ENCODE data around the gene FBF1.
"Not testable (repeated sequence)": the region's sequence is repeated elsewhere in the genome, so short reads cannot be mapped to it uniquely, and the experiment has no call there.

Gene FBF1, protein sequence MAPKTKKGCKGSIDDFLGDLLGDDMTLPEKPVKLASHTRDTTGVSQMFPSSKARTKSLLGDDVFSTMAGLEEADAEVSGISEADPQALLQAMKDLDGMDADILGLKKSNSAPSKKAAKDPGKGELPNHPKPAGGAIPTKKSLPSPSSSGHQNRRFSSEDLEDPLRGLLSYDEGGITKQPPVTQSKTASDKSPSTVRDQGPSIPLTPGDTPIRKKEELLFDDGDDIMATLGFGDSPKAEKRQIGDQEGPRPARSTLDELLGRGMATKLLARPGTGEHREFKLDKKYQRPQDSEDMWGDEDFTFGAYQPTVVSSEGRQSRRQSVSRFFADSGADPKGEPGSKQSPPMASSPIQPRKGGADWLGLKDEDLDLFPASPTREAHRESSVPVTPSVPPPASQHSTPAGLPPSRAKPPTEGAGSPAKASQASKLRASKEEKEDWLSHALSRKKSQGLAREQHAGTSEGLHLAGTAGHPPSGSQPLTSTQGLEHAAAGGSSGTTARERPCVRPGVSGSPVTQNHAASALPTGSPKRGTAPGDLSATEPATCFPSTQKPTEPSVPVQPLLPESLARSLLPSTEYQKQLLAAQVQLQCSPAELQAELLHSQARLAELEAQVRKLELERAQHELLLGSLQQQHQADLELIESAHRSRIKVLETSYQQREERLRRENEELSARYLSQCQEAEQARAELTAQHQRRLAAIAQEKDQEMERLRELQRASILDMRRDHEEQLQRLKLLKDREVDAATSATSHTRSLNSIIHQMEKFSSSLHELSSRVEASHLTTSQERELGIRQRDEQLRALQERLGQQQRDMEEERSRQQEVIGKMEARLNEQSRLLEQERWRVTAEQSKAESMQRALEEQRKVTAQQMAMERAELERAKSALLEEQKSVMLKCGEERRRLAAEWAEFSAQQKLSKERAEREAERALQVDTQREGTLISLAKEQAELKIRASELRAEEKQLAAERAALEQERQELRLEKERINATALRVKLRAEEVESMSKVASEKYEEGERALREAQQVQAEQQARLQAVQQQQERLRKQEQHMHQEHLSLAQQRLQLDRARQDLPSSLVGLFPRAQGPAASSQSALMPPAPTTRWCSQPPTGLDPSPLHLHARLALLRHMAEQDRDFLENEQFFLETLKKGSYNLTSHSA

GRCh38 chr17:75940727-75941441 is at the start of gene FBF1:
Gene FBF1, minus strand, starts transcription at chr17:75941042. Its CDS starts 2,893 bp downstream, at chr17:75938149.
- peak; percentile 93 to 100 (median 98) for DNase-seq
- intact Hi-C loops (cut with DNase I) = loop anchor here (1.0 kb wide), 1 partner anchor 38 kb away; the partner anchor contains the start of genes ACOX1 and TEN1

DNA sequence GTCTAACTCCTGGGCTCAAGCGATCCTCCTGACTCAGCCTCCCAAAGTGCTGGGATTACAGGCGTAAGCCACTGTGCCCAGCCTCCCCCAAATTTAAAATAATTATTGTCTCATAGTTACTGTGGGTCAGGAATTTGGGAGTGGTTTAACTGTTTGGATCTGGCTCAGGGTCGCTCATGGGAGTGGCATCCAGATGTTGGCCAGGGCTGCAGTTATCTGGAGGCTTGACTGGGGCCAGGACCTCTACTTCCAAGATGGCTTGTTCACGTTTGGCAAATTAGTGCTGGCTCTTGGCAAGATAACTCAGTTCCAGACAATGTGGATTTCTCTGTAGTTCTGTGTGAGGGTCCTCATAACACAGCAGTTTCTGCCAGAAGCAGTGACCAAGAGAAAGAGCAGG is 46.2 kb upstream of the FBF1 start:
- peak in 1 of 10 donors; percentile 8 for DNase-seq
- intact Hi-C loops (cut with DNase I) = no loop called here

GRCh38 chr17:75985986-75986385 is 45.1 kb upstream of the FBF1 start:
- intact Hi-C loops (cut with DNase I) = no loop called here
- DNase-seq = no peak

- peak in 2 of 10 donors; percentile 60 to 77 for DNase-seq
- intact Hi-C loops (cut with DNase I) = no loop called here
Observed at GRCh38 chr17:75983501-75984181, 42.8 kb upstream of the FBF1 start.

- intact Hi-C loops (cut with DNase I) = no loop called here
- DNase-seq = peak in 1 of 10 donors; percentile 43
Observed at GRCh38 chr17:75981019-75981615, 40.3 kb upstream of the FBF1 start.

DNA sequence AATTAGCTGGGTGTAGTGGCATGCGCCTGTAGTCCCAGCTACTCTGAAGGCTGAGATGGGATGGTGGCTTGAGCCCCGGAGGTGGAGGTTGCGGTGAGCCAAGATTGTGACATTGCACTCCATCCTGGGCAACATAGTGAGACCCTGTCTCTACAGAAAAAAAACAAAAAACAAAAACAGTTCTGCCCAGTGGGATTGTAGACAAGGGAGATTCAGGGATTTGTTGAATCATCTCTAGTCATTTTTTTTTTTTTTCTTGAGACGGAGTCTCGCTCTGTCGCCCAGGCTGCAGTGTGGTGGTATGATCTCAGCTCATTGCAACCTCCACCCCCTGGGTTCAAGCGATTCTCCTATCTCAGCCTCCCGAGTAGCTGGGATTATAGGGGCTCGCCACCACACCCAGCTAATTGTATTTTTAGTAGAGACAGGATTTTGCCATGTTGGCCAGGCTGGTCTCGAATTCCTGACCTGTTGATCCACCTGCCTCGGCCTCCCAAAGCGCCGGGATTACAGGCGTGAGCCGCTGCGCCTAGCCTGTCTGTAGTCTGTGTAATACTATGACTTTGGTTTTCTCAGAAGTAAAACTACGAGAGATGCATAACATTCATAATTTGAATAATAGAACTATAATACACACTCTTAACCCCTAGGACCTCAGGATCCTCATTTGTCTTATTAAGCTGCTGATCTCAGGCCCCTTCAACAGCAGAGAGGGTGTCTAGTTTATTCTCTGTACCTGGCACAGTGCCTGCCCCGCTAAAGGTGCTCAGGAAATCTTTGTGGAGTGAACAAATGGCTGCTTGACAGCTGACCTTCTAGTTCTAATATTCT is 39.6 kb upstream of the FBF1 start:
- peak in 1 of 10 donors; percentile 59 for DNase-seq
- intact Hi-C loops (cut with DNase I) = no loop called here

GRCh38 chr17:75979705-75980187 is 38.9 kb upstream of the FBF1 start:
- DNase-seq = peak in 1 of 10 donors; percentile 80
- intact Hi-C loops (cut with DNase I) = loop anchor here (1.0 to 2.0 kb wide), 2 partner anchors 25 to 38 kb away; partner anchors contain the start of gene FBF1

- peak; percentile 96 to 99 (median 97) for DNase-seq
- intact Hi-C loops (cut with DNase I) = loop anchor here (1.0 to 2.0 kb wide), 2 partner anchors 26 to 38 kb away; partner anchors contain the start of gene FBF1
Observed at GRCh38 chr17:75978938-75979704, 38.3 kb upstream of the FBF1 start, which contains the start of the genes ACOX1 and TEN1. Gene ACOX1, minus strand, starts transcription at chr17:75979166. Its CDS starts 93 bp downstream, at chr17:75979073. Gene TEN1, plus strand, starts transcription at chr17:75979240. Its CDS starts 6,953 bp downstream, at chr17:75986193.

DNA sequence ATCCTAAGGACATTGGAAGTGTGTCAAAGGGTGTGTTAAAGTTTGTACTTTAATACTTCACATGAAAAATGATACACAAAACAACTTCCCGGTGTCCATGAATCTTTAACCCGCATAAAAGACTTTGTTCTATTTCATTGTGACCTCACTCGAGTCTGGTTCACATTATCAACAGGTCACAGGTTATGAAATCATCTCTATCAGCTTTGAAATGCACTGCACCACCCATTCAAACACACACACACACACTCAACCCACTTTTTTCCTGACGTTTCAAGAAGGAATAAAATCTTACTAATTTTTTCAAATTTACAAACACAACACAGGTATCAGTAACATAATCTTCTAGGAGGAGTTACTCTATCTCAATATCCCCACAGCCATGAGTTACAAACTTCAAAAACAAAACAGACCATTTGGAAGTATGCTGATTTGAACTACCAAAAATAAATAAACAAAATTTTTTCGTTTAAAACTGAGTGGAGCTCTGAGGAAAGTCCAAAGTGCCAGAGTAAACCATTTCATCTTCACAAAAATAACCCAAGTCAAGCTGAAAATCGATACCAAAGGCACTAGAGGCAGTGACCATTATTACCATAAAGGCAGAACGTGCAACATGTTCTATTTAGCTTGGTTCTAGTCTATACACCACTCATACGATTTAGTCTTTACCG is 35.5 kb upstream of the FBF1 start:
- no peak for DNase-seq
- intact Hi-C loops (cut with DNase I) = no loop called here

GRCh38 chr17:75975757-75976174 is 34.9 kb upstream of the FBF1 start:
- DNase-seq = no peak
- intact Hi-C loops (cut with DNase I) = no loop called here

GRCh38 chr17:75975187-75975586 is 34.3 kb upstream of the FBF1 start:
- peak in 1 of 10 donors; percentile 6 for DNase-seq
- intact Hi-C loops (cut with DNase I) = not testable (repeated sequence)

DNA sequence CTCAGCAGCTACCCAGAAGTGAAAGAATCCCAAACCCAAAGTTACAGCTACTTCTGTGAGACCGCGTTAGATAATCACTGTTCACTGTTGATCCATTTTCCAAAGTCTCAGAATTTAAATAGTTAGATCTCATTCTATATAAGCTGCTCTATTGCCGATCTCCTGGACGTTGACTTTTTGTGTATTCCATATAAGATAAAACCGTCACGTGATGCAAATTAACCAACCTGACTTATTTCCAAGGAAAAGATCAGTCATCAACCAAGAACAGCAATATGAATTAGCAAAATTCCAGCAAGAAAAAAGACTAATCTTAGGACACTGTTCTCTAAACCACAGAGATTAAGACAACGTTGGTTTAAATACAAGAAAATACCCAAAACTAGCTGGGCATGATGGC is 29.8 kb upstream of the FBF1 start:
- intact Hi-C loops (cut with DNase I) = no loop called here
- no peak for DNase-seq

DNA sequence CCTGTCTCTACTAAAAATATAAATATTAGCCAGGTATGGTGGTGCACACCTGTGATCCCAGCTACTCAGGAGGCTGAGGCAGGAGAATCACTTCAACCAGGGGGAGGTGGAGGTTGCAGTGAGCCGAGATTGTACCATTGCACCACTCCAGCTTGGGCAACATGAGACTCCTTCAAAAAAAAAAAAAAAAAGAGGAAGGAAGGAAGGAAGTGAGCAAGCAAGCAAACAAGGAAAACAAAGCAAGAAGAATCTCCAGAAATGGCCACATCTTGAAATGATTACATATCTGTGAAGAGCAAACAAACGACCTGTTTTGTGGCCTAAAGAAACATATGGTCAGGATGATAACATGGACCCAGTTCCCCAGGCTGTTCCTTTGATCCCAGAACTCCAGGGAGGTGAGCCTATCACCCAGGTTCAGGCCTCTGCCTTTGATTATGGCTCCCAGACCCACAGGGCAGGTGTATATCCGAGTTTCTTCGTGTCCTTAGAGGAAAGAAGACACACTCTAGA is 29.2 kb upstream of the FBF1 start:
- DNase-seq = no peak
- intact Hi-C loops (cut with DNase I) = no loop called here

- DNase-seq; intact Hi-C loops (cut with DNase I): not testable (repeated sequence)
Observed at GRCh38 chr17:75969044-75969443, 28.2 kb upstream of the FBF1 start.

DNA sequence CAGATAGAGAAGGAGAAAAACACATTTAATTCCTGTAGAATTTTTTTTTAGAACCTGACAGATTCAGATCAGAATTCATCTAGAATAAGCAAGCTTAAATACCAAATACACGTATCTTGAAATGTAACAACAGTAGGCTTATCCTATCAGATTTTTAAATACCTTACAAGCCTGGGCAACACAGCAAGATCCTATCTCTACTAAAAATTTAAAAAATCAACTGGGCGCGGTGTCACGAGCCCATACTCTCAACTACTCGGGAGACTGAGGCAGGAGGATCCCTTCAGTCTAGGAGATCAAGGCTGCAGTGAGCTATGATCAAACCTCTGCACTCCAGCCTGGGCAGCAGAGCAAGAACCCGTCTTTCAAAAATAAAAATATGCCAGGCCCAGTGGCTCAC is 24.6 kb upstream of the FBF1 start:
- DNase-seq = no peak
- intact Hi-C loops (cut with DNase I) = no loop called here
